Liver (tissue), 9 donors: ENCODE measurements around the gene ZNF566. TPM values are rescaled to one million over a fixed set of nuclear protein-coding genes. Genes with fewer than 3 reads are reported as not detected.
"Not testable (repeated sequence)": the region's sequence is repeated elsewhere in the genome, so short reads cannot be mapped to it uniquely, and the experiment has no call there.

Experiments
- DNase-seq: peaks from one replicate; pipeline ENCODE4 v3.0.0-alpha.2; 2017; ENCODE audit warnings: low spot score
- H3K27ac ChIP-seq, 2 donors: one replicate each; pipeline ENCODE4 v1.7.0; 2013; ENCODE audit warnings: inconsistent platforms in 2 of 2, low read length in 2 of 2, control low read depth in 1 of 2, low read depth in 1 of 2, mild to moderate bottlenecking in 1 of 2
- H3K27me3 ChIP-seq, 4 donors: one replicate each; pipeline versions ENCODE4 v1.6.1 to v1.7.0; 2013; ENCODE audit warnings: low read length in 3 of 4, inconsistent platforms in 1 of 4, mild to moderate bottlenecking in 1 of 4, moderate library complexity in 1 of 4; ENCODE audit not compliant: control insufficient read depth in 4 of 4, insufficient read depth in 4 of 4
- H3K36me3 ChIP-seq, 4 donors: one replicate each; pipeline versions ENCODE4 v1.6.1 to v1.7.0; 2013; ENCODE audit warnings: low read length in 3 of 4, mild to moderate bottlenecking in 3 of 4, low read depth in 1 of 4, moderate library complexity in 1 of 4; ENCODE audit not compliant: control insufficient read depth in 4 of 4, insufficient read depth in 3 of 4
- H3K4me1 ChIP-seq, 4 donors: one replicate each; pipeline versions ENCODE4 v1.6.1 to v1.7.0; 2013; ENCODE audit warnings: low read length in 3 of 4, mild to moderate bottlenecking in 3 of 4, moderate library complexity in 1 of 4; ENCODE audit not compliant: control insufficient read depth in 4 of 4, insufficient read depth in 4 of 4
- H3K4me3 ChIP-seq, 3 donors: one replicate each; pipeline versions ENCODE4 v1.6.1 to v1.7.0; 2013; ENCODE audit warnings: low read length in 3 of 3, control low read depth in 1 of 3, low read depth in 1 of 3, mild to moderate bottlenecking in 1 of 3
- H3K9ac ChIP-seq, 2 donors: one replicate each; pipeline ENCODE4 v1.7.0; 2013; ENCODE audit warnings: low read length in 2 of 2, mild to moderate bottlenecking in 2 of 2, moderate library complexity in 2 of 2, control low read depth in 1 of 2, low read depth in 1 of 2
- H3K9me3 ChIP-seq, 4 donors: one replicate each; pipeline versions ENCODE4 v1.6.1 to v1.7.0; 2013; ENCODE audit warnings: low read length in 3 of 4; ENCODE audit not compliant: control insufficient read depth in 4 of 4
- FOXA1 ChIP-seq: IDR thresholded peaks from 2 replicates; pipeline ENCODE4 v1.6.1; 2016; ENCODE audit warnings: antibody characterized with exemption
- FOXA2 ChIP-seq: IDR thresholded peaks from 2 replicates; pipeline ENCODE4 v1.6.1; 2016; ENCODE audit warnings: antibody characterized with exemption
- GABPA ChIP-seq, 2 donors: IDR thresholded peaks in 1 of 2; conservative IDR thresholded peaks in 1 of 2; 2 replicates each; pipeline ENCODE4 v1.6.1; 2016; ENCODE audit warnings: antibody characterized with exemption in 2 of 2, mild to moderate bottlenecking in 1 of 2, moderate library complexity in 1 of 2
- HNF4A ChIP-seq, 2 donors: conservative IDR thresholded peaks; 2 replicates each; pipeline ENCODE4 v1.6.1; 2016; ENCODE audit warnings: antibody characterized with exemption in 2 of 2, mild to moderate bottlenecking in 2 of 2
- NR2F2 ChIP-seq: IDR thresholded peaks from 2 replicates; pipeline ENCODE4 v1.6.1; 2016; ENCODE audit warnings: antibody characterized with exemption
- RAD21 ChIP-seq, 2 donors: IDR thresholded peaks; 2 replicates each; pipeline ENCODE4 v1.6.1; 2016; ENCODE audit warnings: antibody characterized with exemption in 2 of 2, mild to moderate bottlenecking in 2 of 2
- YY1 ChIP-seq: IDR thresholded peaks from 2 replicates; pipeline ENCODE4 v1.6.1; 2016; ENCODE audit warnings: antibody characterized with exemption, mild to moderate bottlenecking
- WGBS: extraction: QIAGEN DNeasy Blood & Tissue Kit; methylation state at CpG from one replicate; pipeline ENCODE4 v1.1.7; 2013; 5-methylcytosine and 5-hydroxymethylcytosine counted together
- polyA plus RNA-seq, 2 donors: library from polyadenylated mRNA; stranded (reverse) in 1 of 2; unstranded in 1 of 2; fragments of 200-250 nt in 1 of 2; fragments of >200 nt in 1 of 2; fragmentation: Nextera tagmentation in 1 of 2; extraction: Ambion mirVana in 1 of 2; gene quantifications; one replicate each; pipeline versions ENCODE4 v1.2.1 to v1.2.3, GENCODE V29; 2013 to 2015
- total RNA-seq, 2 donors: library from RNA; depleted of rRNA; stranded (reverse); fragments of >200 nt; gene quantifications; one replicate each; pipeline ENCODE4 v1.2.3, GENCODE V29; 2014
- TF ChIP-seq, protein P1 (sequence below): fragments of 150-350 bp; IDR thresholded peaks from 2 replicates; pipeline ENCODE4 v1.5.1; 2017; ENCODE audit warnings: improper control_type of control experiment, low read depth, low read length; ENCODE audit not compliant: missing input control
- TF ChIP-seq, protein P2 (sequence below): IDR thresholded peaks from 2 replicates; pipeline ENCODE4 v1.6.1; 2016; ENCODE audit warnings: antibody characterized with exemption
- TF ChIP-seq, protein P3 (sequence below): IDR thresholded peaks from 2 replicates; pipeline ENCODE4 v1.6.1; 2016; ENCODE audit warnings: antibody characterized with exemption
- TF ChIP-seq, protein P4 (sequence below): IDR thresholded peaks from 2 replicates; pipeline ENCODE4 v1.6.1; 2016; ENCODE audit warnings: antibody characterized with exemption
- TF ChIP-seq, protein P5 (sequence below): IDR thresholded peaks from 2 replicates; pipeline ENCODE4 v1.6.1; 2016; ENCODE audit warnings: antibody characterized with exemption, mild to moderate bottlenecking
- donor health status: healthy.
- donor health status: healthy.
- donor health status: healthy.
- donor health status: healthy.
- donor health status: healthy.

The ZNF566 gene
- total and polyA plus RNA-seq, 4 donors, result 1.5 to 11.1 (median 6.3) TPM

DNA sequence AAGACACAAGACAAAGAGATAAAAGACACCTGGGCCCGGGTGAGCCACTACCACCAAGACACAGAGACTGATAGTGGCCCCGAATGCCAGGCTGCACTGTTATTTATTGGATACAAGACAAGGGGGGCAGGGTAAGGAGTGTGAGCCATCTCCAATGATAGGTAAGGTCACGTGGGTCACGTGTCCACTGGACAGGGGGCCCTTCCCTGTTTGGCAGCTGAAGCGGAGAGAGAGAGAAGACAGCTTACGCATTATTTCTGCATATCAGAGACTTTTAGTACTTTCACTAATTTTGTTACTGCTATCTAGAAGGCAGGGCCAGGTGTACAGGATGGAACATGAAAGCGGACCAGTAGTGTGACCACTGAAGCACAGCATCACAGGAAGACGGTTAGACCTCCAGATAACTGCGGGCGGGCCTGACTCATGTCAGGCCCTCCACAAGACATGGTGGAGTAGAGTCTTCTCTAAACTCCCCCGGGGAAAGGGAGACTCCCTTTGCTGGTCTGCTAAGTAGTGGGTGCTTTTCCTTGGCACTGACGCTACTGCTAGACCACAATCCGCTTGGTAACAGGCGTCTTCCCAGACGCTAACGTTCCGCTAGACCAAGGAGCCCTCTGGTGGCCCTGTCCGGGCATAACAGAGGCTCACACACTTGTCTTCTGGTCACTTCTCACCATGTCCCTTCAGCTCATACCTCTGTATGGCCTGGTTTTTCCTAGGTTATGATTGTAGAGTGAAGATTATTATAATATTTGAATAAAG, 3.5 kb upstream of the ZNF566 start:
- Histone ChIP-seq H3K4me1 (peaks cover 0 to 16% (median 11%) of the 10 kb centered on the region in 4 donors), H3K9me3 (peaks cover 0 to 23% (median 13%) of the 10 kb centered on the region in 4 donors)
- H3K36me3 ChIP-seq, H3K27me3 ChIP-seq, H3K27ac ChIP-seq, H3K9ac ChIP-seq, H3K4me3 ChIP-seq: not testable (repeated sequence)
- DNase-seq, result peak; percentile 51
- WGBS, result 66% methylated on average over 18 of the region's 18 CpGs
- TF ChIP-seq RAD21 (IDR thresholded peaks at IDR 0.05), result peak; percentile 71 to 78
- TF ChIP-seq, protein P1, sequence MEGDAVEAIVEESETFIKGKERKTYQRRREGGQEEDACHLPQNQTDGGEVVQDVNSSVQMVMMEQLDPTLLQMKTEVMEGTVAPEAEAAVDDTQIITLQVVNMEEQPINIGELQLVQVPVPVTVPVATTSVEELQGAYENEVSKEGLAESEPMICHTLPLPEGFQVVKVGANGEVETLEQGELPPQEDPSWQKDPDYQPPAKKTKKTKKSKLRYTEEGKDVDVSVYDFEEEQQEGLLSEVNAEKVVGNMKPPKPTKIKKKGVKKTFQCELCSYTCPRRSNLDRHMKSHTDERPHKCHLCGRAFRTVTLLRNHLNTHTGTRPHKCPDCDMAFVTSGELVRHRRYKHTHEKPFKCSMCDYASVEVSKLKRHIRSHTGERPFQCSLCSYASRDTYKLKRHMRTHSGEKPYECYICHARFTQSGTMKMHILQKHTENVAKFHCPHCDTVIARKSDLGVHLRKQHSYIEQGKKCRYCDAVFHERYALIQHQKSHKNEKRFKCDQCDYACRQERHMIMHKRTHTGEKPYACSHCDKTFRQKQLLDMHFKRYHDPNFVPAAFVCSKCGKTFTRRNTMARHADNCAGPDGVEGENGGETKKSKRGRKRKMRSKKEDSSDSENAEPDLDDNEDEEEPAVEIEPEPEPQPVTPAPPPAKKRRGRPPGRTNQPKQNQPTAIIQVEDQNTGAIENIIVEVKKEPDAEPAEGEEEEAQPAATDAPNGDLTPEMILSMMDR, result peak; percentile 42

DNA sequence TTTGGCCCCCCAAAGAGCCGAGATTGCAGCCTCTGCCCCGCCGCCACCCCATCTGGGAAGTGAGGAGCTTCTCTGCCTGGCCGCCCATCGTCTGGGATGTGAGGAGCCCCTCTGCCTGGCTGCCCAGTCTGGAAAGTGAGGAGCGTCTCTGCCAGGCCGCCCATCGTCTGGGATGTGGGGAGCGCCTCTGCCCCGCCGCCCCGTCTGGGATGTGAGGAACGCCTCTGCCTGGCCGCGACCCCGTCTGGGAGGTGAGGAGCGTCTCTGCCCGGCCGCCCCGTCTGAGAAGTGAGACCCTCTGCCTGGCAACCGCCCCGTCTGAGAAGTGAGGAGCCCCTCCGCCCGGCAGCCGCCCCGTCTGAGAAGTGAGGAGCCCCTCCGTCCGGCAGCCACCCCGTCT, 1.5 kb upstream of the ZNF566 start:
- H3K36me3 ChIP-seq, H3K4me3 ChIP-seq, H3K27me3 ChIP-seq, DNase-seq, H3K27ac ChIP-seq, H3K9me3 ChIP-seq, H3K9ac ChIP-seq: not testable (repeated sequence)
- H3K4me1 ChIP-seq, result peaks cover 0 to 18% (median 11%) of the 10 kb centered on the region in 4 donors
- WGBS, result 92% methylated on average over 27 of the region's 29 CpGs

DNA sequence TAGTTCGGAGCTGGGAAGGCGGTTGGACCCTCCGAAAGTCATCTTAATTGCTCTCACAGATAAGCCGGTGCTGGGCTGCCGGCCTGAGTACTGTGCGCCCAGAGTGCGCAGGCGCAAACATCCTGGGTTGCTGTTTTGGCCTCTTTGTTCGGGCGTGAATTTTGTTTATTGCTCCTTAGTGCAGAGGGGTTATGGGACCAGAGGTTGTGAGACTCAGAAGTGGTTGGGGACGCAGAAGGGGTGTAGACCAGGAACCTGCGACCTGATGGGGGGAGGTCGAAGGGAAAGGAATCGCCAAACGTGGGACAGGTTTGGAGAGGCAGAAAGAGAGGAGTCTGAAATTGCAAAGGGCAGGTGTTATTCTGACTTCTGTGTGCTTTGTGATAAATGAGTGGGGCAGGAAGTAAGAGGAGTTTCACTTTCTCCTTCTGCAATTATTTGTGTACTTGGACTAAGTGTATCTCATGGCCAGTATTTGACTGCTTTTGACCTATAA, 607 bp upstream of the ZNF566 start:
- Histone ChIP-seq H3K9me3 (peaks cover 0 to 6% (median 4%) of the 10 kb centered on the region in 4 donors), H3K4me1 (peaks cover 0 to 18% (median 11%) of the 10 kb centered on the region in 4 donors), H3K4me3 (peak overlapping the region; percentile 62 to 98 (median 91)), H3K27ac (peak overlapping the region; percentile 95 to 99), H3K36me3 (peaks cover 0 to 3% (median 0%) of the 10 kb centered on the region in 4 donors), H3K27me3 (no peaks in the 10 kb centered on the region), H3K9ac (peak overlapping the region; percentile 70 to 91)
- TF ChIP-seq NR2F2 (no peak), YY1 (peak; percentile 91)
- no peak for DNase-seq
- 4% methylated on average over 15 of the region's 15 CpGs for WGBS

DNA sequence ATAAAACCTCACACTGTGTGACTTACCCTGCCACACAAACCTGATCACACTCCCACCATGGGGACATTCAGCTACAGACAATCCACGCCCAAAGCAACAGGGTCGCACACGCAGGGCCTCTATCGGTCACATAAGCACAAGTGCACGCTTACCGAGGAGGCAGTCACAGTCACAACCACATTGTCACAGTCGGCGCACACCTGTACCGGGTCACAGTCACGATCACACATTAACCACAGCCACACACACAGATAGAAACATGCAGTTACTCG, 579 bp downstream of the ZNF566 start:
- Histone ChIP-seq H3K27ac (peak overlapping the region; percentile 95 to 99), H3K9ac (peak overlapping the region; percentile 66 to 91), H3K36me3 (peaks cover 0 to 5% (median 2%) of the 10 kb centered on the region in 4 donors), H3K9me3 (peaks cover 5 to 7% (median 7%) of the 10 kb centered on the region in 4 donors), H3K4me3 (peak overlapping the region; percentile 62 to 98 (median 91)), H3K4me1 (peaks cover 0 to 18% (median 11%) of the 10 kb centered on the region in 4 donors), H3K27me3 (no peaks in the 10 kb centered on the region)
- DNase-seq, result no peak
- WGBS, result 2% methylated on average over 11 of the region's 11 CpGs
- TF ChIP-seq GABPA (IDR thresholded peaks at IDR 0.05 in 1 of 2, conservative IDR thresholded peaks at IDR 0.05 in 1 of 2) (no peak), HNF4A (conservative IDR thresholded peaks at IDR 0.05) (no peak), RAD21 (IDR thresholded peaks at IDR 0.05) (no peak), YY1 (no peak), FOXA2 (no peak), FOXA1 (no peak)
- TF ChIP-seq, protein P2, sequence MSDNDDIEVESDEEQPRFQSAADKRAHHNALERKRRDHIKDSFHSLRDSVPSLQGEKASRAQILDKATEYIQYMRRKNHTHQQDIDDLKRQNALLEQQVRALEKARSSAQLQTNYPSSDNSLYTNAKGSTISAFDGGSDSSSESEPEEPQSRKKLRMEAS, result no peak
- TF ChIP-seq, protein P3, sequence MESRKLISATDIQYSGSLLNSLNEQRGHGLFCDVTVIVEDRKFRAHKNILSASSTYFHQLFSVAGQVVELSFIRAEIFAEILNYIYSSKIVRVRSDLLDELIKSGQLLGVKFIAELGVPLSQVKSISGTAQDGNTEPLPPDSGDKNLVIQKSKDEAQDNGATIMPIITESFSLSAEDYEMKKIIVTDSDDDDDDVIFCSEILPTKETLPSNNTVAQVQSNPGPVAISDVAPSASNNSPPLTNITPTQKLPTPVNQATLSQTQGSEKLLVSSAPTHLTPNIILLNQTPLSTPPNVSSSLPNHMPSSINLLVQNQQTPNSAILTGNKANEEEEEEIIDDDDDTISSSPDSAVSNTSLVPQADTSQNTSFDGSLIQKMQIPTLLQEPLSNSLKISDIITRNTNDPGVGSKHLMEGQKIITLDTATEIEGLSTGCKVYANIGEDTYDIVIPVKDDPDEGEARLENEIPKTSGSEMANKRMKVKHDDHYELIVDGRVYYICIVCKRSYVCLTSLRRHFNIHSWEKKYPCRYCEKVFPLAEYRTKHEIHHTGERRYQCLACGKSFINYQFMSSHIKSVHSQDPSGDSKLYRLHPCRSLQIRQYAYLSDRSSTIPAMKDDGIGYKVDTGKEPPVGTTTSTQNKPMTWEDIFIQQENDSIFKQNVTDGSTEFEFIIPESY, result no peak
- TF ChIP-seq, protein P4, sequence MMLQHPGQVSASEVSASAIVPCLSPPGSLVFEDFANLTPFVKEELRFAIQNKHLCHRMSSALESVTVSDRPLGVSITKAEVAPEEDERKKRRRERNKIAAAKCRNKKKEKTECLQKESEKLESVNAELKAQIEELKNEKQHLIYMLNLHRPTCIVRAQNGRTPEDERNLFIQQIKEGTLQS, result no peak
- TF ChIP-seq, protein P5, sequence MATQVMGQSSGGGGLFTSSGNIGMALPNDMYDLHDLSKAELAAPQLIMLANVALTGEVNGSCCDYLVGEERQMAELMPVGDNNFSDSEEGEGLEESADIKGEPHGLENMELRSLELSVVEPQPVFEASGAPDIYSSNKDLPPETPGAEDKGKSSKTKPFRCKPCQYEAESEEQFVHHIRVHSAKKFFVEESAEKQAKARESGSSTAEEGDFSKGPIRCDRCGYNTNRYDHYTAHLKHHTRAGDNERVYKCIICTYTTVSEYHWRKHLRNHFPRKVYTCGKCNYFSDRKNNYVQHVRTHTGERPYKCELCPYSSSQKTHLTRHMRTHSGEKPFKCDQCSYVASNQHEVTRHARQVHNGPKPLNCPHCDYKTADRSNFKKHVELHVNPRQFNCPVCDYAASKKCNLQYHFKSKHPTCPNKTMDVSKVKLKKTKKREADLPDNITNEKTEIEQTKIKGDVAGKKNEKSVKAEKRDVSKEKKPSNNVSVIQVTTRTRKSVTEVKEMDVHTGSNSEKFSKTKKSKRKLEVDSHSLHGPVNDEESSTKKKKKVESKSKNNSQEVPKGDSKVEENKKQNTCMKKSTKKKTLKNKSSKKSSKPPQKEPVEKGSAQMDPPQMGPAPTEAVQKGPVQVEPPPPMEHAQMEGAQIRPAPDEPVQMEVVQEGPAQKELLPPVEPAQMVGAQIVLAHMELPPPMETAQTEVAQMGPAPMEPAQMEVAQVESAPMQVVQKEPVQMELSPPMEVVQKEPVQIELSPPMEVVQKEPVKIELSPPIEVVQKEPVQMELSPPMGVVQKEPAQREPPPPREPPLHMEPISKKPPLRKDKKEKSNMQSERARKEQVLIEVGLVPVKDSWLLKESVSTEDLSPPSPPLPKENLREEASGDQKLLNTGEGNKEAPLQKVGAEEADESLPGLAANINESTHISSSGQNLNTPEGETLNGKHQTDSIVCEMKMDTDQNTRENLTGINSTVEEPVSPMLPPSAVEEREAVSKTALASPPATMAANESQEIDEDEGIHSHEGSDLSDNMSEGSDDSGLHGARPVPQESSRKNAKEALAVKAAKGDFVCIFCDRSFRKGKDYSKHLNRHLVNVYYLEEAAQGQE, result no peak
